ENCODE data around the gene RPS5.

GRCh38 chr19:58351990-58352755 is 34.9 kb upstream of the RPS5 start:
- TF ChIP-seq CTCF (conservative IDR thresholded peaks at IDR 0.05; ENCODE audit: low read depth, low read length), result no peak
- no peak for TF ChIP-seq EZH2 (IDR thresholded peaks at IDR 0.05; ENCODE audit: borderline replicate concordance, low read depth, low read length, poor library complexity, severe bottlenecking)
